NCI-H146 treated with DMSO at 0.1 percent for 48 hours (cell line): ENCODE measurements around the gene FHOD1.

Experiments
- DNase-seq: peaks from one replicate; lab custom pipeline; 2025; ENCODE audit not compliant: unreplicated experiment; lab: John Stamatoyannopoulos, UW

The FHOD1 gene

GRCh38 chr16:67236563-67237395 lies 10.5 kb downstream of the FHOD1 start:
- no peak for DNase-seq

- DNase-seq, result no peak
Measured at GRCh38 chr16:67235816-67236562, 11.3 kb downstream of the FHOD1 start.

- DNase-seq, result no peak
Measured at GRCh38 chr16:67234180-67234597, 13.1 kb downstream of the FHOD1 start.

GRCh38 chr16:67233596-67233995 lies 13.7 kb downstream of the FHOD1 start:
- DNase-seq, result no peak

GRCh38 chr16:67230809-67231660 lies 16.2 kb downstream of the FHOD1 start:
- no peak for DNase-seq

GRCh38 chr16:67229906-67230808 lies 17.1 kb downstream of the FHOD1 start:
- DNase-seq, result no peak

GRCh38 chr16:67228905-67229304 lies 18.4 kb downstream of the FHOD1 start:
- DNase-seq, result no peak

- no peak for DNase-seq
Measured at GRCh38 chr16:67228034-67228785, 19.1 kb downstream of the FHOD1 start.

- DNase-seq, result no peak
Measured at GRCh38 chr16:67227567-67227921, 19.7 kb downstream of the FHOD1 start.

GRCh38 chr16:67226804-67227566 lies 20.3 kb downstream of the FHOD1 start, which contains the start of gene TMEM208:
Gene TMEM208, plus strand, starts transcription at chr16:67227130. Its CDS starts 89 bp downstream, at chr16:67227219.
- peak; percentile 84 for DNase-seq

- DNase-seq, result no peak
Measured at GRCh38 chr16:67226295-67226803, 20.9 kb downstream of the FHOD1 start.

- no peak for DNase-seq
Measured at GRCh38 chr16:67223992-67224391, 23.3 kb downstream of the FHOD1 start.

GRCh38 chr16:67216612-67217490 lies 30.4 kb downstream of the FHOD1 start:
- no peak for DNase-seq

GRCh38 chr16:67215706-67216105 lies 31.6 kb downstream of the FHOD1 start:
- no peak for DNase-seq

- no peak for DNase-seq
Measured at GRCh38 chr16:67213197-67214019, 33.9 kb downstream of the FHOD1 start.

GRCh38 chr16:67212766-67213165 lies 34.5 kb downstream of the FHOD1 start:
- no peak for DNase-seq

- DNase-seq, result no peak
Measured at GRCh38 chr16:67211674-67212073, 35.6 kb downstream of the FHOD1 start.
